Spleen (tissue), 7 donors: ENCODE results near the gene SEC62.

Experiments used
- POLR2A ChIP-seq, 3 donors: fragments of 450-650 bp; IDR thresholded peaks; one replicate each; pipeline ENCODE4 v1.5.1; 2017; ENCODE audit warnings: antibody characterized with exemption in 3 of 3, mild to moderate bottlenecking in 1 of 3
- TF ChIP-seq, protein P1 (sequence below), 11 experiments: fragments of 200-600 bp in 7 of 11; fragments of 450-650 bp in 4 of 11; sonication (generic) in 4 of 11; IDR thresholded peaks in 8 of 11; conservative IDR thresholded peaks in 3 of 11; 1 replicate in 7 of 11; 2 replicates in 4 of 11; pipeline versions ENCODE4 v1.4.0 to v1.8.0; 2016 to 2021; ENCODE audit warnings: antibody characterized with exemption in 11 of 11, inconsistent platforms in 4 of 11, mild to moderate bottlenecking in 1 of 11
- donor health status: DM: no; HTN: no; CAD: no; lungs with moderate emphysema.
- donor health status: DM: no; HTN: no; CAD: no.
- donor health status: DM: no; HTN: no; CAD: no.

DNA sequence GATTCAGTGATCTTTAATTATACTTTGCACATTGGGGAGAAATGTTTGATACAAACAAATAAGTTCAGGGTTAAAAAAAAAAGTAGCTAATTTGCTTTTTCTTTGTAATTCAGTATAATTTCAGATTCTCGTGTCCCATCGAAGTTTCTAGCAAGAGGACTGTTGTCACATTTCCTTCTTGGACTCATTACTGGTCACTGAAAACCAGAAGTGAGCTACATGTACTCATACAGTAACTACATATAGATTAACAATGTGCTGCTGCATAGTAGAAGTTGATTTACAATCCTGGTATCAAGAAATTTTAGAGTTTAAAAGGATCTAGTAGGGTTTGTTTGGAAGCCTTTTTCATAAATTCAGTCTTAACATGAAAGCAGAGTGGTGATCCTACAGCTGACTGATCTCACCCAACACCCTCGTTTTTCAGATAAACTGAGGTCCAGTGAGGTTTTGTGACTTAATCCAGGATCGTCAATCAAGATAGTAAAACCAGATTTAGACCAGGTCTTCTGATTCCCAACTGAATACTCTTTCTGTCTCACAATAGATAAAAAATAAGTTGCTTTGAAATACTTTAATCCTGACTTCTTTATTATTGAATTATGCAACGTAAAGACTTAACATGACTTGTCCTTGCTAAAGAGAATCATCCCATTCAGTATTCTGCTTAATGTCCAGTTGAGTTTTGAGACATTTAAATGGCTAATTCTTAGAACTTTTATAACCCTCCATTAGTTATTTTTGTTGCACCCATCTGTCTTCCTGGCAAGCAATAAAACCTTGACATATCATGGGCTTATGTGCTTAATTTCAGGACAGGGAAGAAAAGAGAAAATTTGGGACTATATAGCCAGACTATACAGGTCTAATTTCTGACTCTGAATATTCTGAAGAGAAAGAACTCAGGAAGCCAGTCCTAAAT is 2.8 kb downstream of the SEC62 start:
- TF ChIP-seq, protein P1, sequence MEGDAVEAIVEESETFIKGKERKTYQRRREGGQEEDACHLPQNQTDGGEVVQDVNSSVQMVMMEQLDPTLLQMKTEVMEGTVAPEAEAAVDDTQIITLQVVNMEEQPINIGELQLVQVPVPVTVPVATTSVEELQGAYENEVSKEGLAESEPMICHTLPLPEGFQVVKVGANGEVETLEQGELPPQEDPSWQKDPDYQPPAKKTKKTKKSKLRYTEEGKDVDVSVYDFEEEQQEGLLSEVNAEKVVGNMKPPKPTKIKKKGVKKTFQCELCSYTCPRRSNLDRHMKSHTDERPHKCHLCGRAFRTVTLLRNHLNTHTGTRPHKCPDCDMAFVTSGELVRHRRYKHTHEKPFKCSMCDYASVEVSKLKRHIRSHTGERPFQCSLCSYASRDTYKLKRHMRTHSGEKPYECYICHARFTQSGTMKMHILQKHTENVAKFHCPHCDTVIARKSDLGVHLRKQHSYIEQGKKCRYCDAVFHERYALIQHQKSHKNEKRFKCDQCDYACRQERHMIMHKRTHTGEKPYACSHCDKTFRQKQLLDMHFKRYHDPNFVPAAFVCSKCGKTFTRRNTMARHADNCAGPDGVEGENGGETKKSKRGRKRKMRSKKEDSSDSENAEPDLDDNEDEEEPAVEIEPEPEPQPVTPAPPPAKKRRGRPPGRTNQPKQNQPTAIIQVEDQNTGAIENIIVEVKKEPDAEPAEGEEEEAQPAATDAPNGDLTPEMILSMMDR (IDR thresholded peaks at IDR 0.05 in 8 of 11, conservative IDR thresholded peaks at IDR 0.05 in 3 of 11) = no peak
- no peak for TF ChIP-seq POLR2A (IDR thresholded peaks at IDR 0.05)
